B cell (primary cell): Measurements from ENCODE around the gene TBC1D22A. TPM values are rescaled to one million over a fixed set of nuclear protein-coding genes. Genes with fewer than 3 reads are reported as not detected.

Experiments
- ATAC-seq: fragments of 200-7000 bp; cut with Tn5 transposase; one replicate; pipeline ENCODE4 v1.10.0; 2021; ENCODE audit warnings: low read depth, mild to moderate bottlenecking, moderate number of reproducible peaks, moderate library complexity
- CTCF ChIA-PET: fragments of 350-600 bp; sonication (Branson Sonifier 250); formaldehyde crosslinking; loops from one replicate; lab custom pipeline; 2021; ENCODE audit warnings: antibody characterized with exemption, inconsistent platforms; lab: Charles Lee
- POLR2A ChIA-PET: fragments of 350-600 bp; sonication (Branson Sonifier 250); formaldehyde crosslinking; loops from one replicate; lab custom pipeline; 2021; ENCODE audit warnings: antibody characterized with exemption; lab: Charles Lee
- DNase-seq: peaks from one replicate; pipeline ENCODE4 v3.0.0; 2013
- H2AFZ ChIP-seq: 2 replicates; pipeline ENCODE4 v1.6.1; 2012; ENCODE audit warnings: mild to moderate bottlenecking, low read depth, low read length; ENCODE audit not compliant: insufficient read depth, poor library complexity, severe bottlenecking
- H3K27ac ChIP-seq, 2 donors: 1 replicate in 1 of 2; 2 replicates in 1 of 2; pipeline ENCODE4 v1.5.1; 2012 to 2013; ENCODE audit warnings: low read length in 2 of 2, mild to moderate bottlenecking in 2 of 2, moderate library complexity in 1 of 2
- H3K27me3 ChIP-seq, 4 experiments: fragments of 200-600 bp in 1 of 4; sonication (generic) in 1 of 4; replicated peaks in 1 of 4; 1 replicate in 2 of 4; 2 replicates in 2 of 4; pipeline versions ENCODE4 v1.6.1 to v1.7.0; 2013 to 2016; ENCODE audit warnings: low read length in 3 of 4, mild to moderate bottlenecking in 2 of 4, mixed read lengths in 1 of 4, moderate library complexity in 1 of 4; ENCODE audit not compliant: insufficient read depth in 4 of 4, control insufficient read depth in 3 of 4; ENCODE audit errors: control extremely low read depth in 1 of 4
- H3K36me3 ChIP-seq, 2 experiments: replicated peaks in 1 of 2; 1 replicate in 1 of 2; 2 replicates in 1 of 2; pipeline versions ENCODE4 v1.6.1 to v1.7.1; 2013; ENCODE audit warnings: low read length in 1 of 2; ENCODE audit not compliant: insufficient read depth in 2 of 2, control insufficient read depth in 1 of 2; ENCODE audit errors: control extremely low read depth in 1 of 2, extremely low read depth in 1 of 2
- H3K4me1 ChIP-seq, 2 donors: fragments of 200-600 bp in 1 of 2; sonication (generic) in 1 of 2; 1 replicate in 1 of 2; 2 replicates in 1 of 2; pipeline versions ENCODE4 v1.5.1 to v1.6.1; 2013 to 2017; ENCODE audit warnings: low read length in 2 of 2; ENCODE audit not compliant: control insufficient read depth in 2 of 2, insufficient read depth in 2 of 2
- H3K4me2 ChIP-seq: replicated peaks from 2 replicates; pipeline ENCODE3; 2012; ENCODE audit warnings: mild to moderate bottlenecking, low read depth, low read length; ENCODE audit not compliant: poor library complexity, severe bottlenecking
- H3K4me3 ChIP-seq, 5 experiments: fragments of 200-600 bp in 1 of 5; sonication (generic) in 1 of 5; 1 replicate in 3 of 5; 2 replicates in 2 of 5; pipeline versions ENCODE4 v1.5.1 to v1.7.0; 2011 to 2016; ENCODE audit warnings: low read length in 4 of 5, mild to moderate bottlenecking in 4 of 5, low read depth in 2 of 5, control low read depth in 1 of 5, moderate library complexity in 1 of 5; ENCODE audit not compliant: insufficient read depth in 1 of 5; ENCODE audit errors: control extremely low read depth in 1 of 5, extremely low read depth in 1 of 5
- H3K79me2 ChIP-seq: fragments of 200-600 bp; sonication (generic); one replicate; pipeline ENCODE4 v1.6.0; 2016; ENCODE audit warnings: low read length; ENCODE audit not compliant: control insufficient read depth, insufficient read depth
- H3K9ac ChIP-seq: fragments of 200-600 bp; sonication (generic); 2 replicates; pipeline ENCODE4 v1.6.1; 2017; ENCODE audit warnings: mild to moderate bottlenecking, low read length, moderate library complexity
- H3K9me3 ChIP-seq, 3 donors: one replicate each; pipeline versions ENCODE4 v1.6.1 to v1.7.1; 2013; ENCODE audit warnings: low read length in 2 of 3; ENCODE audit not compliant: control insufficient read depth in 2 of 3, insufficient read depth in 1 of 3; ENCODE audit errors: control extremely low read depth in 1 of 3
- H4K20me1 ChIP-seq: 2 replicates; pipeline ENCODE4 v1.6.0; 2012; ENCODE audit warnings: mild to moderate bottlenecking, low read length; ENCODE audit not compliant: insufficient read depth, control insufficient read depth, poor library complexity, severe bottlenecking
- H3K27ac Mint-ChIP-seq: one replicate; pipeline ENCODE4 v1.8.0; 2021; ENCODE audit warnings: mixed read lengths
- H3K27me3 Mint-ChIP-seq: one replicate; pipeline ENCODE4 v1.8.0; 2021; ENCODE audit warnings: mixed read lengths
- H3K4me1 Mint-ChIP-seq: one replicate; pipeline ENCODE4 v1.8.0; 2021; ENCODE audit warnings: mixed read lengths
- H3K4me3 Mint-ChIP-seq: one replicate; pipeline ENCODE4 v1.8.0; 2021; ENCODE audit warnings: mixed read lengths
- H3K9me3 Mint-ChIP-seq: one replicate; pipeline ENCODE4 v1.8.0; 2022; ENCODE audit warnings: mixed read lengths; ENCODE audit not compliant: insufficient read depth
- CTCF ChIP-seq: fragments of 200-600 bp; IDR thresholded peaks from one replicate; pipeline ENCODE4 v1.8.0; 2022; ENCODE audit warnings: antibody characterized with exemption, mild to moderate bottlenecking
- EZH2 ChIP-seq: IDR thresholded peaks from 2 replicates; pipeline ENCODE4 v1.6.1; 2012; ENCODE audit warnings: borderline replicate concordance, low read depth, mild to moderate bottlenecking, moderate library complexity, low read length; ENCODE audit not compliant: insufficient read depth, poor library complexity, severe bottlenecking
- WGBS: methylation state at CpG from one replicate; pipeline ENCODE4 v1.1.5; 2013; ENCODE audit warnings: missing lambda C conversion rate; ENCODE audit not compliant: insufficient coverage; 5-methylcytosine and 5-hydroxymethylcytosine counted together
- intact Hi-C: fragments of 100-400 bp; cut with micrococcal nuclease; formaldehyde crosslinking; loops from one replicate; pipeline ENCODE4 v1.10.0; 2022
- polyA plus RNA-seq: library from polyadenylated mRNA; depleted of rRNA; stranded (reverse); fragments of >200 nt; gene quantifications from 2 replicates; pipeline ENCODE4 v1.2.3, GENCODE V29; 2012
- total RNA-seq, 2 donors: library from RNA; stranded (reverse); fragments of 120-200 nt in 1 of 2; gene quantifications; 1 replicate in 1 of 2; 2 replicates in 1 of 2; pipeline versions ENCODE4 v1.2.3 to v1.2.4, GENCODE V29; 2013 to 2022

Gene TBC1D22A
- total and polyA plus RNA-seq, 2 donors (not counting 1 experiment from before 2014, with no cell fraction given): 73.8 to 128 TPM

- peaks cover 15% of the 10 kb centered on the region for H3K4me1 Mint-ChIP-seq
- TF ChIP-seq CTCF (no peak), EZH2 (no peak)
- Histone ChIP-seq H4K20me1 (peaks cover 99% of the 10 kb centered on the region), H3K4me3 (no peak overlapping the region), H2AFZ (no peak overlapping the region), H3K9ac (no peak overlapping the region), H3K79me2 (peaks cover 100% of the 10 kb centered on the region), H3K9me3 (peaks cover 0 to 3% (median 0%) of the 10 kb centered on the region in 3 donors), H3K4me2 (no peak overlapping the region), H3K36me3 (peaks cover 0 to 73% of the 10 kb centered on the region in 2 experiments), H3K27ac (no peak overlapping the region), H3K27me3 (no peaks in the 10 kb centered on the region), H3K4me1 (no peaks in the 10 kb centered on the region)
- H3K27me3 Mint-ChIP-seq: no peaks in the 10 kb centered on the region
- ATAC-seq: no peak
- 81% methylated on average over 4 of the region's 6 CpGs for WGBS
- no peak overlapping the region for H3K27ac Mint-ChIP-seq
- intact Hi-C loops: no loop called here
- H3K9me3 Mint-ChIP-seq: no peaks in the 10 kb centered on the region
- ChIA-PET POLR2A (no interaction called here), CTCF (no interaction called here)
- H3K4me3 Mint-ChIP-seq: no peak overlapping the region
- DNase-seq: no peak
Observed at GRCh38 chr22:46849951-46850350, 87.5 kb downstream of the TBC1D22A start.

- TF ChIP-seq CTCF: no peak
- no peak for TF ChIP-seq EZH2
- ChIA-PET CTCF (interaction anchor here (1.3 kb wide), 1 partner anchor 47 kb away, joined by 3 read pairs; no protein-coding TSS in a partner anchor), POLR2A (no interaction called here)
- H3K9ac ChIP-seq: no peak overlapping the region
- H3K4me3 ChIP-seq: no peak overlapping the region
- peaks cover 0 to 74% of the 10 kb centered on the region in 2 experiments for H3K36me3 ChIP-seq
- H3K4me3 Mint-ChIP-seq: no peak overlapping the region
- H4K20me1 ChIP-seq: peaks cover 100% of the 10 kb centered on the region
- peaks cover 0 to 3% (median 0%) of the 10 kb centered on the region in 3 donors for H3K9me3 ChIP-seq
- 99% methylated on average over 9 of the region's 9 CpGs for WGBS
- no peaks in the 10 kb centered on the region for H3K27me3 Mint-ChIP-seq
- peaks cover 100% of the 10 kb centered on the region for H3K79me2 ChIP-seq
- no peak overlapping the region for H2AFZ ChIP-seq
- intact Hi-C loops: no loop called here
- DNase-seq: no peak
- H3K4me1 ChIP-seq: no peaks in the 10 kb centered on the region
- no peak overlapping the region for H3K27ac ChIP-seq
- H3K27ac Mint-ChIP-seq: no peak overlapping the region
- H3K27me3 ChIP-seq: no peaks in the 10 kb centered on the region
- no peak overlapping the region for H3K4me2 ChIP-seq
- no peaks in the 10 kb centered on the region for H3K9me3 Mint-ChIP-seq
- no peak for ATAC-seq
- peaks cover 18% of the 10 kb centered on the region for H3K4me1 Mint-ChIP-seq
Observed at GRCh38 chr22:46851311-46851710, 88.9 kb downstream of the TBC1D22A start.
